ENCODE data around the gene ODAD4.

DNA sequence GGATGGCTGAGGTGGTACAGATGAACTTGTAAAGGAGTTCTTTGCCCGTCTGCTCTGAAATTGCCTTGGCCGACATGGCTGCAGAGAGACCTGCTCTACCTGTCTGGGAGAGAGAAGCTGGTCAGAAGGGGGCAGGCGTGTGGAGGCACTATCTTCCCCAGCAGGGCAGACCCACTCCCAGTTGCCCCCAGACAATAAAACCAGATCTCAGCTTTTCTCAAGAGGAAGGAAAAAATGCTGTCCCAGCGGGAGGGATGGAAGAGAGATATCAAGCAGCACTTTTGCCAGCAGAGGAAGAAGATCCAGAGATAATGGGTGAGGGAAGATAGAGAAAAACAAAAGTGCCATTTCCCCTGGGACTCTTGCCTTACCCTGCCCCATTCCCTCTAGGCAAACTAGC lies 16.6 kb upstream of the ODAD4 start:
- TF ChIP-seq, protein P1, sequence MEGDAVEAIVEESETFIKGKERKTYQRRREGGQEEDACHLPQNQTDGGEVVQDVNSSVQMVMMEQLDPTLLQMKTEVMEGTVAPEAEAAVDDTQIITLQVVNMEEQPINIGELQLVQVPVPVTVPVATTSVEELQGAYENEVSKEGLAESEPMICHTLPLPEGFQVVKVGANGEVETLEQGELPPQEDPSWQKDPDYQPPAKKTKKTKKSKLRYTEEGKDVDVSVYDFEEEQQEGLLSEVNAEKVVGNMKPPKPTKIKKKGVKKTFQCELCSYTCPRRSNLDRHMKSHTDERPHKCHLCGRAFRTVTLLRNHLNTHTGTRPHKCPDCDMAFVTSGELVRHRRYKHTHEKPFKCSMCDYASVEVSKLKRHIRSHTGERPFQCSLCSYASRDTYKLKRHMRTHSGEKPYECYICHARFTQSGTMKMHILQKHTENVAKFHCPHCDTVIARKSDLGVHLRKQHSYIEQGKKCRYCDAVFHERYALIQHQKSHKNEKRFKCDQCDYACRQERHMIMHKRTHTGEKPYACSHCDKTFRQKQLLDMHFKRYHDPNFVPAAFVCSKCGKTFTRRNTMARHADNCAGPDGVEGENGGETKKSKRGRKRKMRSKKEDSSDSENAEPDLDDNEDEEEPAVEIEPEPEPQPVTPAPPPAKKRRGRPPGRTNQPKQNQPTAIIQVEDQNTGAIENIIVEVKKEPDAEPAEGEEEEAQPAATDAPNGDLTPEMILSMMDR (IDR thresholded peaks at IDR 0.05; ENCODE audit: low read depth, low read length) = no peak
- no peak for TF ChIP-seq EZH2phosphoT487 (IDR thresholded peaks at IDR 0.05; ENCODE audit: low read depth)
